CD4-positive, alpha-beta memory T cell (primary cell): Measurements from ENCODE around the gene CD2BP2. TPM values are rescaled to one million over a fixed set of nuclear protein-coding genes. Genes with fewer than 3 reads are reported as not detected.

Source experiments
- CTCF ChIA-PET: fragments of 350-600 bp; sonication (Branson Sonifier 250); formaldehyde crosslinking; loops from one replicate; lab custom pipeline; 2021; ENCODE audit warnings: inconsistent platforms; ENCODE audit not compliant: partially characterized antibody; lab: Charles Lee
- POLR2A ChIA-PET: fragments of 350-600 bp; sonication (Branson Sonifier 250); formaldehyde crosslinking; loops from one replicate; lab custom pipeline; 2021; ENCODE audit not compliant: partially characterized antibody; lab: Charles Lee
- DNase-seq, 5 donors: peaks; one replicate each; pipeline versions ENCODE4 v3.0.0 to v3.0.0-alpha.2; 2020 to 2022; ENCODE audit warnings: mixed read lengths in 1 of 5
- H3K27ac ChIP-seq: one replicate; pipeline ENCODE4 v1.7.0; 2013; ENCODE audit warnings: low read depth, low read length
- H3K27me3 ChIP-seq: 2 replicates; pipeline ENCODE4 v1.7.0; 2013; ENCODE audit warnings: mild to moderate bottlenecking, low read length, moderate library complexity; ENCODE audit not compliant: insufficient read depth
- H3K36me3 ChIP-seq: 2 replicates; pipeline ENCODE4 v1.7.0; 2013; ENCODE audit warnings: mild to moderate bottlenecking, low read length, moderate library complexity; ENCODE audit not compliant: insufficient read depth
- H3K4me1 ChIP-seq: 2 replicates; pipeline ENCODE4 v1.7.0; 2013; ENCODE audit warnings: mild to moderate bottlenecking, low read length, moderate library complexity; ENCODE audit not compliant: insufficient read depth
- H3K4me3 ChIP-seq, 2 donors: one replicate each; pipeline ENCODE4 v1.7.0; 2013; ENCODE audit warnings: low read length in 2 of 2, mild to moderate bottlenecking in 1 of 2
- H3K9me3 ChIP-seq, 2 donors: one replicate each; pipeline ENCODE4 v1.7.0; 2013; ENCODE audit warnings: low read length in 2 of 2, control low read depth in 1 of 2; ENCODE audit not compliant: control insufficient read depth in 1 of 2
- H3K27ac Mint-ChIP-seq, 7 donors: one replicate each; pipeline ENCODE4 v1.8.0; 2020 to 2021; ENCODE audit warnings: mixed read lengths in 7 of 7, mild to moderate bottlenecking in 6 of 7, inconsistent platforms in 3 of 7, moderate library complexity in 3 of 7
- H3K27me3 Mint-ChIP-seq, 2 donors: one replicate each; pipeline ENCODE4 v1.8.0; 2020 to 2021; ENCODE audit warnings: mixed read lengths in 2 of 2
- H3K36me3 Mint-ChIP-seq, 2 donors: one replicate each; pipeline ENCODE4 v1.8.0; 2020 to 2021; ENCODE audit warnings: mixed read lengths in 2 of 2, inconsistent platforms in 1 of 2, mild to moderate bottlenecking in 1 of 2
- H3K4me1 Mint-ChIP-seq, 4 donors: one replicate each; pipeline ENCODE4 v1.8.0; 2020 to 2021; ENCODE audit warnings: mixed read lengths in 4 of 4, mild to moderate bottlenecking in 1 of 4
- H3K4me3 Mint-ChIP-seq, 8 donors: one replicate each; pipeline ENCODE4 v1.8.0; 2020 to 2021; ENCODE audit warnings: mixed read lengths in 8 of 8, mild to moderate bottlenecking in 7 of 8, moderate library complexity in 6 of 8, inconsistent platforms in 3 of 8
- H3K9me3 Mint-ChIP-seq, 8 donors: one replicate each; pipeline ENCODE4 v1.8.0; 2020 to 2021; ENCODE audit warnings: mixed read lengths in 8 of 8, mild to moderate bottlenecking in 5 of 8, inconsistent platforms in 3 of 8, moderate library complexity in 1 of 8
- intact Hi-C: fragments of 100-400 bp; cut with micrococcal nuclease; formaldehyde crosslinking; loops from one replicate; pipeline ENCODE4 v1.15.1; 2023
- polyA plus RNA-seq, 2 donors: library from polyadenylated mRNA; unstranded; fragments of 300-500 nt; fragmentation: Illumina TruSeq; gene quantifications; one replicate each; pipeline ENCODE4 v1.2.3, GENCODE V29; 2021
- total RNA-seq, 2 experiments: library from RNA; stranded (reverse); gene quantifications; one replicate each; pipeline ENCODE4 v1.2.3, GENCODE V29; 2021

CD2BP2 gene
- total and polyA plus RNA-seq, 4 experiments from 2014 or later, result 23.7 to 79.4 (median 48.7) TPM

- POLR2A ChIA-PET, result interaction anchor here (0.6 kb wide), 1 partner anchor 173 kb away, joined by 3 read pairs; the partner anchor contains the start of gene ZNF747
- Histone ChIP-seq H3K27me3 (no peaks in the 10 kb centered on the region), H3K4me1 (peaks cover 6% of the 10 kb centered on the region), H3K36me3 (peaks cover 50% of the 10 kb centered on the region), H3K4me3 (no peak overlapping the region), H3K9me3 (no peaks in the 10 kb centered on the region), H3K27ac (no peak overlapping the region)
- no peaks in the 10 kb centered on the region for H3K9me3 Mint-ChIP-seq
- no peak overlapping the region for H3K4me3 Mint-ChIP-seq
- H3K27me3 Mint-ChIP-seq, result no peaks in the 10 kb centered on the region
- CTCF ChIA-PET, result no interaction called here
- H3K27ac Mint-ChIP-seq, result peak overlapping the region in 2 of 7 donors; percentile 26 to 59
- intact Hi-C loops, result no loop called here
- peaks cover 10 to 32% (median 16%) of the 10 kb centered on the region in 4 donors for H3K4me1 Mint-ChIP-seq
- peaks cover 26 to 62% of the 10 kb centered on the region in 2 donors for H3K36me3 Mint-ChIP-seq
- no peak for DNase-seq
Observed at GRCh38 chr16:30361180-30361579, 6.1 kb upstream of the CD2BP2 start.

- intact Hi-C loops, result no loop called here
- peaks cover 26 to 59% of the 10 kb centered on the region in 2 donors for H3K36me3 Mint-ChIP-seq
Observed at GRCh38 chr16:30359871-30360170, 4.7 kb upstream of the CD2BP2 start.

DNA sequence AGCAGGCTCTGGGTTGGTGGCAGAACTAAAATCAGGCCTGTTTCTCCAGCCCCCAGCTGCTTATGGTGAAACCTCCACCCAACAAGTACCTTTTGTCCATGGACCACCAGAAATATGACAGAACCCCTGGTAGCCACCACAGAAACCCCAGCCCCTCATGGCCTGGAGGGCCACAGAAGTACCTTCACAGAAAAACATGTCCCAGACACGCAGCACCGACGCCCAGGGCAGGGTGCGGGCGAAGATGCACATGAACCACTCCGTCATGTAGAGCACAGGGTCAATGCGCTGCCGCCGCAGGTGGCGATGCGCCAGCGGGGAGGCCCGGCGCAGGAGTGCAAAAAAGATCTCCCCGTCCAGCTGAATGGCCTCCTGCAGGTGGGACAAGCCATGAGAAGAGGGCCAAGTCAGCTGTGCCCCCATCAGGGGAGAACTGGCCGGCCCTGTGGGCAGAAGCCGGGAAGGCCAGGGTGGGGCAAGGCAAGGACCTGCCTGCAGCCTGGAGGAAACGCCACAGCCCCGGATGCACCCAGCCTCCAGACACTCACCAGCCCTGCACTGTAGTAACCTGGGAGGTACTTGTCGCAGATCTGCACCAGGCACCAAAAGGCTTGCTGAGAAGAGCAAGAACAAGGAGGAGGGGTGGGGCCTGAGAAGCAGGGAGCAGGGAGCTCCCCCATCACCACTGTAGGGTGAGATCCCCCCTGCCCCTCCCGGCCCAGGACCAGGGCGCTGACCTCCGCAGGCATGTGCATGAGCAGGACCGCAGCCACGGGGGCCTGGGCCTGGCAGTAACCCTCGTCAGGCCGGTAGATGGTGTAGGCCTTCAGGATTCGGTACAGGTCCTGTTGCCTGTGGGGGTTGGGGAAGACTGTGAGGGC is 4.1 kb upstream of the CD2BP2 start:
- no peak overlapping the region for H3K4me3 Mint-ChIP-seq
- H3K4me1 ChIP-seq, result peaks cover 20% of the 10 kb centered on the region
- no peak for DNase-seq
- H3K36me3 Mint-ChIP-seq, result peaks cover 24 to 57% of the 10 kb centered on the region in 2 donors
- peaks cover 35% of the 10 kb centered on the region for H3K36me3 ChIP-seq
- H3K27me3 Mint-ChIP-seq, result no peaks in the 10 kb centered on the region
- no peak overlapping the region for H3K27ac ChIP-seq
- H3K27ac Mint-ChIP-seq, result peak overlapping the region in 1 of 7 donors; percentile 57
- no peaks in the 10 kb centered on the region for H3K27me3 ChIP-seq
- POLR2A ChIA-PET, result interaction anchor here (0.9 to 7.2 kb wide), 3 partner anchors 11 to 268 kb away, joined by 3 to 59 read pairs (median 47); partner anchors contain the start of genes TBC1D10B and TBX6
- H3K4me3 ChIP-seq, result no peak overlapping the region
- no peaks in the 10 kb centered on the region for H3K9me3 Mint-ChIP-seq
- intact Hi-C loops, result no loop called here
- H3K9me3 ChIP-seq, result no peaks in the 10 kb centered on the region
- H3K4me1 Mint-ChIP-seq, result peaks cover 15 to 36% (median 24%) of the 10 kb centered on the region in 4 donors
- CTCF ChIA-PET, result interaction anchor here (0.8 to 3.0 kb wide), 3 partner anchors 9 to 50 kb away, joined by 3 to 13 read pairs (median 3); no protein-coding TSS in a partner anchor

More at GRCh38 chr16:30359871-30360170, 4.7 kb upstream of the CD2BP2 start:
- H3K9me3 ChIP-seq, result no peaks in the 10 kb centered on the region
- H3K4me1 ChIP-seq, result peaks cover 16% of the 10 kb centered on the region
- no peak overlapping the region for H3K27ac ChIP-seq
- DNase-seq, result no peak
- Mint-ChIP-seq H3K4me1 (peaks cover 14 to 35% (median 20%) of the 10 kb centered on the region in 4 donors), H3K27me3 (no peaks in the 10 kb centered on the region), H3K4me3 (no peak overlapping the region), H3K9me3 (no peaks in the 10 kb centered on the region), H3K27ac (peak overlapping the region in 2 of 7 donors; percentile 51 to 66)
- H3K36me3 ChIP-seq, result peaks cover 38% of the 10 kb centered on the region
- POLR2A ChIA-PET, result interaction anchor here (0.9 to 6.7 kb wide), 2 partner anchors 10 to 268 kb away, joined by 3 to 59 read pairs; partner anchors contain the start of genes TBC1D10B and TBX6
- CTCF ChIA-PET, result interaction anchor here (0.8 kb wide), 1 partner anchor 10 kb away, joined by 3 read pairs; no protein-coding TSS in a partner anchor
- H3K4me3 ChIP-seq, result no peak overlapping the region
- H3K27me3 ChIP-seq, result no peaks in the 10 kb centered on the region

- Mint-ChIP-seq H3K36me3 (peaks cover 23 to 60% of the 10 kb centered on the region in 2 donors), H3K9me3 (no peaks in the 10 kb centered on the region), H3K27ac (no peak overlapping the region), H3K27me3 (no peaks in the 10 kb centered on the region), H3K4me3 (no peak overlapping the region), H3K4me1 (peaks cover 17 to 38% (median 27%) of the 10 kb centered on the region in 4 donors)
- no peak overlapping the region for H3K4me3 ChIP-seq
- POLR2A ChIA-PET, result interaction anchor here (0.8 to 7.2 kb wide), 3 partner anchors 11 to 19 kb away, joined by 3 to 59 read pairs (median 47); partner anchors contain the start of gene TBC1D10B
- no peak for DNase-seq
- CTCF ChIA-PET, result interaction anchor here (1.1 to 3.0 kb wide), 2 partner anchors 10 to 51 kb away, joined by 3 to 13 read pairs; no protein-coding TSS in a partner anchor
- peaks cover 34% of the 10 kb centered on the region for H3K36me3 ChIP-seq
- no peaks in the 10 kb centered on the region for H3K9me3 ChIP-seq
- no peaks in the 10 kb centered on the region for H3K27me3 ChIP-seq
- no peak overlapping the region for H3K27ac ChIP-seq
- peaks cover 27% of the 10 kb centered on the region for H3K4me1 ChIP-seq
- intact Hi-C loops, result no loop called here
Observed at GRCh38 chr16:30358577-30358936, 3.4 kb upstream of the CD2BP2 start.

- no peak overlapping the region for H3K27ac ChIP-seq
- Mint-ChIP-seq H3K27ac (peak overlapping the region in 2 of 7 donors; percentile 60 to 81), H3K36me3 (peaks cover 16 to 60% of the 10 kb centered on the region in 2 donors), H3K27me3 (no peaks in the 10 kb centered on the region), H3K9me3 (no peaks in the 10 kb centered on the region), H3K4me1 (peaks cover 15 to 37% (median 25%) of the 10 kb centered on the region in 4 donors), H3K4me3 (no peak overlapping the region)
- H3K36me3 ChIP-seq, result peaks cover 34% of the 10 kb centered on the region
- CTCF ChIA-PET, result interaction anchor here (1.0 to 3.0 kb wide), 3 partner anchors 11 to 206 kb away, joined by 3 to 13 read pairs (median 3); no protein-coding TSS in a partner anchor
- POLR2A ChIA-PET, result interaction anchor here (0.8 to 7.2 kb wide), 4 partner anchors 8 to 20 kb away, joined by 3 to 59 read pairs (median 27); partner anchors contain the start of gene TBC1D10B
- intact Hi-C loops, result no loop called here
- H3K4me3 ChIP-seq, result no peak overlapping the region
- no peak for DNase-seq
- H3K9me3 ChIP-seq, result no peaks in the 10 kb centered on the region
- peaks cover 32% of the 10 kb centered on the region for H3K4me1 ChIP-seq
- H3K27me3 ChIP-seq, result no peaks in the 10 kb centered on the region
Observed at GRCh38 chr16:30357715-30358576, 2.8 kb upstream of the CD2BP2 start.

GRCh38 chr16:30357085-30357714 is 2.1 kb upstream of the CD2BP2 start:
- ChIA-PET CTCF (interaction anchor here (1.0 to 3.0 kb wide), 2 partner anchors 52 to 206 kb away, joined by 3 to 13 read pairs; no protein-coding TSS in a partner anchor), POLR2A (interaction anchor here (0.6 to 7.2 kb wide), 9 partner anchors 9 to 292 kb away, joined by 3 to 59 read pairs (median 7); partner anchors contain the start of genes ALDOA, SEPTIN1, TBC1D10B and TBX6)
- H3K9me3 ChIP-seq, result no peaks in the 10 kb centered on the region
- no peaks in the 10 kb centered on the region for H3K27me3 ChIP-seq
- no peak for DNase-seq
- Mint-ChIP-seq H3K27me3 (no peaks in the 10 kb centered on the region), H3K4me3 (no peak overlapping the region), H3K27ac (peak overlapping the region in 6 of 7 donors; percentile 56 to 99 (median 74)), H3K36me3 (peaks cover 12 to 62% of the 10 kb centered on the region in 2 donors), H3K4me1 (peaks cover 15 to 42% (median 24%) of the 10 kb centered on the region in 4 donors), H3K9me3 (no peaks in the 10 kb centered on the region)
- H3K36me3 ChIP-seq, result peaks cover 37% of the 10 kb centered on the region
- H3K4me1 ChIP-seq, result peaks cover 32% of the 10 kb centered on the region
- H3K27ac ChIP-seq, result no peak overlapping the region
- intact Hi-C loops, result no loop called here
- H3K4me3 ChIP-seq, result no peak overlapping the region
